Forelimb muscle (tissue), 1 donor: ENCODE results near the gene MRS2. TPM values are rescaled to one million over a fixed set of nuclear protein-coding genes. Genes with fewer than 3 reads are reported as not detected.
A peak's percentile ranks its signal among the peaks of the same experiment; 100 is the strongest.

Experiments
- DNase-seq: peaks from one replicate; pipeline ENCODE4 v3.0.0-alpha.2; 2013; ENCODE audit warnings: low read depth
- polyA plus RNA-seq: library from polyadenylated mRNA; unstranded; fragments of 120-200 nt; gene quantifications from one replicate; pipeline ENCODE4 v1.2.1, GENCODE V29; 2013; ENCODE audit not compliant: insufficient read length

The MRS2 gene
- polyA plus RNA-seq, 1 donor: 22.9 TPM

GRCh38 chr6:24430086-24430485, 27.4 kb downstream of the MRS2 start:
- DNase-seq: no peak

GRCh38 chr6:24431045-24431451, 28.3 kb downstream of the MRS2 start:
- DNase-seq: peak; percentile 8

DNA sequence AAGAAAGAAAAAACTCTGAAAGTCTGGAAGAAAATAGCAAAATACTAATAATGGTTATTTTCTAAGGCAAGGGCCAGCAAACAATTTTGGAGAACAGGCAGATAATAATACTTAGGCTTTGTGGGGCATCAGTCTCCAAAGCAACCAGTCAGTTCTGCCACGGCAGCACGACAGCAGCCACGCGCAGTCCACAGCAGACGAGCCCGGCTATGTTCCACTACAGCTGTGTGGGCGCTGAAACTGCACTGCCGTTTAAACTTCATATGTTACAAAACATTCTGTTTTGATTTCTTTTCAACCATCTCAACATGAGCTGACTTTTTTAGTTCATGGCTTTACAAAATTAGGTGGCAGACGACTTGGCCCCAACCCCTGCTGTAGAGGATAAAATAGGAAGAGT, 29.9 kb downstream of the MRS2 start:
- DNase-seq: no peak

- DNase-seq: no peak
Observed at GRCh38 chr6:24436979-24437378, 34.2 kb downstream of the MRS2 start.

GRCh38 chr6:24439858-24440539, 37.3 kb downstream of the MRS2 start:
- DNase-seq: no peak

DNA sequence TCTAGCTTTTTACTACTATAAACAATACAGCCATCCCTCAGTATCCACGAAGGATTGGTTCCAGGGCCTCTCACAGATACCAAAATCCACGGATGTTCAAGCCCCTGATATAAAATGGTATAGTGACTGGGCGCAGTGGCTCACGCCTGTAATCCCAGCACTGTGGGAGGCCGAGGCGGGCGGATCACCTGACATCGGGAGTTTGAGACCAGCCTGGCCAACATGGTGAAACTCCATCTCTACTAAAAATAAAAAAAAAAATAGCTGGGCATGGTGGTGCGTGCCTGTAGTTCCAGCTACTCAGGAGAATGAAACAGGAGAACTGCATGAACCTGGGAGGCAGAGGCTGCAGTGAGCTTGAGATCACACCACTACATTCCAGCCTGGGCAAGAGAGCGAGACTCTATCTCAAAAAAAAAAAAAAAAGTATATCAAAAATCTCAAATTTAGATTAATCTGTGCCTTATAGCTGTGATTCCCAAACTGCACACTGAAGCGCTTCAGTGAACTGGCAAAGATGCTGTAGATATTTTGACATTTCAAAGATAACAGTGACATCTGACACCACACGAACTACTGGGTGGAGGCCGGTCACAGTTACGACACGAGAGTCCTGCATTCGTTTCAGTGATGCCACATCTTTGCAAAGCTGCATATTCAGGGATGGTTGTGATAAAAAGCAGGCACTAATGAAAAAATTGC, 38.3 kb downstream of the MRS2 start:
- no peak for DNase-seq

DNA sequence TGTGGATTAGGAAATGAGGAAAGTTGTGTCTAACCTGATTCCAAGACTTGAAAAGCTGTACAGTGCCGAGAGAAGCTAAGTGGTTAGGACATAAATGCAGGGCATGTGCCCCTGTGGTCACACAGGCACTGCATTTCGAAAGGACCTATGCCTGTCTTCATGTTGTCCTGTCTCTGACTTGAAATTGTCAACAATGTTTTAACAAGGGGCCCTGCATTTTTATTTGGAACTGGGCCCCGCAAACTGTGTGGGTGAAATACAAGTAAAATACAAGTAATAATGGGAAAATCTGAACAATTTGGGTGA, 38.8 kb downstream of the MRS2 start:
- no peak for DNase-seq

- no peak for DNase-seq
Observed at GRCh38 chr6:24444588-24444987, 41.9 kb downstream of the MRS2 start.

GRCh38 chr6:24445704-24446103, 43.0 kb downstream of the MRS2 start:
- no peak for DNase-seq

GRCh38 chr6:24446670-24447069, 43.9 kb downstream of the MRS2 start:
- no peak for DNase-seq

GRCh38 chr6:24448396-24448795, 45.7 kb downstream of the MRS2 start:
- no peak for DNase-seq

- no peak for DNase-seq
Observed at GRCh38 chr6:24448828-24449525, 46.2 kb downstream of the MRS2 start.

DNA sequence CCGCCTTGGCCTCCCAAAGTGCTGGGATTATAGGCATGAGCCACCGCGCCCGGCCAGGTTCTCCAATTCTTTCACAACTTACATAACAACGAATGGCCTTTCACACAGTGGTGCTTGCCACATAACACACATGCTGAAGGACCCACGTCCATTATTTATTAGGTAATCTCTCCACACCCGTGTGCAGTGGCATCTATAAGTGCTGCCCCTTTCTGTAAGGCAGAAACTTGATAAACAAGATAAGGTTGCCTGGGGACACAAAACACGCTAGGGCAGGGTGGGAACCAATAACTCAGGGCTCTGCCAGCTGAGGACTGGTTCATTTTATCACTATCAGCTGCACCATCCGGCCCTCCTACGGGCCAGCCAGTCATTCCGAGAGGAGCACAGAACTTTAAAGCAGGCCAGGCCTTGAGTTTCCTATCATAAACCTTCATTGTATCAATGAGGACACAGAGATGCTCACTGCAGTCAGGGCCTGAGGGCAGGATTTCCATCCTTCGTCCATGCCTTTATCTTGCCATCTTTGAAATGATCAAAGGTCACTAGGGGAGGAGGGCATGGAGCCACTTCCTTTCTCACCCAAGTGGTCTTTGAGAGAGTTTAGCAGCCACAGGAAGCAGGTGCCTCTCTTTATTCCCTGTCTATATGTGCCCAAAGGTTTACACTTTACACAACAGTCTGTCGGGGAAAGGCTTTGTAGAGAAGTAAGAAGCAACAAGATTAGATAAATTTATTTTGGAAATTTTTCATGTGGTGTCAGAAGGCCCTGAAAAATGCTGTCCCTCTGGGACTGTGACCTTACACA, 49.0 kb downstream of the MRS2 start:
- DNase-seq: no peak

- DNase-seq: no peak
Observed at GRCh38 chr6:24453921-24454320, 51.2 kb downstream of the MRS2 start.

DNA sequence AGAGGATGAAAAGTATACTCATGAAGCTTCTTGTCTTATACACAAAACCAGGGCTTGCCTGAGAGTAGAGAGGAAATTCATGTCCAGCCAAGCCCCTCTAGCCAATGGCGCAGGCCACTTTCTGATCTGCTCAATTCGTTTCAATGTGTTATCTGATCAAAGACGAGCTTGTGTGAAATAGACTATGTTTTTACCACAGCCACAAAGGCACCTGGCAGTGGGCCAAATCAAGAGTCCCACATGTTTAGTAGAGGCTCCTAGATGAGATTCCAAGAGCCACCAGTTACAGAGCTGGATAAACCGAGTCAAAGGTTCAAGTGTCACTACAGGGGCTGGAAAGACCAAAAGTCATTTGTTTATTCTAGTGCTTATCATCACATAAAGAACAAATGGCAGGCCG, 51.7 kb downstream of the MRS2 start:
- DNase-seq: no peak

DNA sequence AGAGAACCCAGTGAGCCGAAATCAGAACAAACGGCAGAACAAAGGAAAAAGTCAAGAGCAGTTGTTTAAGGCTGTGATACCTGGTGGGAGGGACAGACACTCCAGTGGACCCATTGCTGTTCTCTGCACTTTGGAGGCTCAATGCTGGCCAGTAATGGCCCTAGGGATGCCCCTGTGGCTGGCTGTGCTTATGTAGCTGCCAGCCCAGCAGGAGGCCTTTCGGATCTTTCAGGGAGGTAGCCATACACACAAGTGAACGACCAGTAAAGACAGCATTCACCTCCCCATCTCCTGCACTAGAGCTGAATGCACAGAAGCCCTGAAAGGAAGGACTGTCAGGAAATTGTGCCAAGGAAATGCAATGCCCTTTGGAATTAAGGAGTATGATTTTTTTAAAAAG, 52.3 kb downstream of the MRS2 start:
- no peak for DNase-seq

DNA sequence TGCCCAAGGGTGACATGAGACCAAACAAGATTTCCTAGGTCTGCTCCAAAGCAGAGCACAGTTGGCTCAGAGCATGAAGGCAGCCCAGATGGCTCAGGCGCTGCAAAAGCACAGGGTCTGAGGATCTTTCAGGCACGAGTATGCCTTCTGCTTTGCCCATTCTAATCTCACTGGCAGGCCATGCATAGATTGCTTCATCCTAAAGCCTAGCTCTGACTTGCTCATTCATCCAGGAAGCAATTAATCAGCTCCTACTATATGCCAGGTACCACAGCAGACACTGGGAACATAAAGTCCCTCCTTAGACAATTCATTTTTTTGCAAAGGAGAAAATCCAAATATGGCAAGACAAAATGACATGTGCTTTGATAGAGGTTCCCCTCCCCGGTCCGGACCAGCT, 55.4 kb downstream of the MRS2 start:
- no peak for DNase-seq

DNA sequence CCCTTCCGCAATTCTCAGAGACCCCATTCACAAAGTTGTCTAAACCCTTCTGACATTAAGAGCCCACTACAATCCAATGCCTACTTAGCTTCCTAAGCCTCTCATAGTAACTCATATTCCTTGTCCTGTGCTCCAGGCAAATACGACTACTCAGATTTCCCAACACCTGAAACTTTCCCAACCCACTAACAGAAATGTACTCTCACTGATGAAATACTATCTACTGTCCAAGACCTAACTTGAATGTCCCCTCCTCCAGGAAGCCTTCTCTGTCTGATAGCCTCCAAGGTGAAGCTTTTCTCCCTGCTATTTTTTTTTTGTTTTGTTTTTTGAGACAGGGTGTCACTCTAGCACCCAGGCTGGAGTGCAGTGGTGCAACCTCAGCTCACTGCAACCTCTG, 56.2 kb downstream of the MRS2 start:
- DNase-seq: no peak

GRCh38 chr6:24460966-24461365, 58.2 kb downstream of the MRS2 start:
- no peak for DNase-seq

DNA sequence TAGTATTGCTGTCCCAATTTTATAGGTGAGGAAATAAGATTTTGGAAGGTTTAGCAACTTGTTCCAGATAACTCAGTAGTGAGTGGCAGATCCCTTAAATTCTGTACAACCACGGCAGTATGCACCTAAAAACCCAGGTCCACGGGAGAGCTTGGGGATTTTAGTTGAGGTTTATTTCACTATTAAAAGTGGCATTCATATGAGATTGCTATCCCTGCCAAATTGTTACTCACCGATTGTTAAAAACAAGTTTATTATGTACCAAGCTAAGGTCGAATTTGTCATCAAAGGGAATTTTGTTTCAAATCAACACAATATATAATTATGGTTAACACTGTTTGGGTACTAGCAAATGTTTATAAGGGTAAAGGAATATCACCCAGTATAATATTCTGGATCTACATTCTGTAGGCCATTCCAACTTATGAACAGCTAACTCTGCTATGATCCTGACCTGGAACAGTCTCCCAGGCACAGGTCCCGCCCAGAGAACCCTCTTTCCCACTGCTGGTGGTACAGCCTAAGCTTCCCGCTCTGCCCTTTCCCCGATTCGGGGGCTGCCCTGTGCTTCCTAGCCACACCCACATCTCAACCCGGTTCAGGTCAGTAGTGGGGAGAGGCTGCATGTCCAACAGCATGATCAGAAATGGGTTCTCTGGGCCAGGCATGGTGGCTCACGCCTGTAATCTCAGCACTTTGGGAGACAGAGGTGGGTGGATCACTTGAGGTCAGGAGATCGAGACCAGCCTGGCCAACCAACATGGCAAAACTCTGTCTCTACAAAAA, 61.7 kb downstream of the MRS2 start:
- no peak for DNase-seq

GRCh38 chr6:24469811-24470210, 67.1 kb downstream of the MRS2 start:
- DNase-seq: no peak

DNA sequence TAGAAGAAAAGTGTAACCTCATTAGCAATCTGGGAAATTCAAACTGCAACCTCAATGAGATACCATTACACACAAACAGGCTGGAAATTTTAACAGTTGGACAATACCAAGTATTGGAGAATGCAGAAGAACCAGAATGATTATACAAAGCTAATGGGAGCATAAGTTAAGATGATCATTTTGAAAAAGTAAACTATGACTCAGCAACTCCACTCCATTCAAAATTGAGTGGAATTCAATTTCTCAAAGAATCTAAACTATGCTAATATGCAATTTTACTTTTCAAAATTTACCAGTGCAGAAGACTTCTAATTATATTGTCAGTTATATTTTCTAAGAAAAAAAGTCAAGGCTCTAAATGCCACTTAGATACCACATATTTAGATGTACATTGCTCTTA, 69.4 kb downstream of the MRS2 start:
- no peak for DNase-seq
